Measurements from ENCODE around the gene GET4. TPM values are rescaled to one million over a fixed set of nuclear protein-coding genes. Genes with fewer than 3 reads are reported as not detected.
A peak's percentile ranks its signal among the peaks of the same experiment; 100 is the strongest.

The GET4 gene
- polyA plus RNA-seq, 3 donors = 20.1 to 36.8 (median 25.5) TPM

DNA sequence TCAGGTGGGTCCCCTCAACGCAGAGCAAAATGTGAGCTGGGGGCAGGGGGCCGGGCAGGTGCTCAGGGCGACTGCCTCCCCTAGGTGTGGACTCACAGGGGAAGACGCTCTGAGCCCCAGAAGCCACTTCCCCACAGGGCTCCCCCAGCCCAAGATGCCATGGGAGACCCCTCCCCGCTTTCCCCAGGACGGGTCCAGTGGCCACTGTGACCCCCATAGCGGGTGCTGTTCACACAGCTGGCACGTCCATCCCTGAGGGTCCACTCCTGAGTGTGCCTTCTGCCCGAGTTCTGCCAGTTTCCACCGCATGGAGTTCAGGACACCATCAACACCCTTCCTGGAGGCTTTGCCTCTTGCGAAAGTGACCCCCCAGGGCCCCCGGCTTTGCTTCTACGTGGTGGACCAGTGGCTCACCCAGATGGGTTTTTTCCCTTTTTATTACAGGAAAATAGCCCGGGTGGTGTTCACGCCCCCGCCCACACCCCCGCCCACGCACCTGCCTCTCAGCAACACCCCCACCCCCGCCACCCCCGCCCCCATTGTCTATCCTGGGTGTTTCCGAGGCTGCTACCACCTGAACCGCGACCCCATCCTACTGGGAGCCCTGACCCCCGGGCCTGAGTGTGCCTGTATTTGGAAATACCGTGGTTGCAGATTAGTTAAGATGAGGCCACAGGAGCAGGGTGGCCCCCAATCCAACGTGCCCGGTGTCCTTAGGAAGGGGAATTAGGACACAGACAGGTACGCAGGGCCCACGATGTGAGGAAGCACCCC, 46.2 kb downstream of the GET4 start:
- intact Hi-C loops (cut with micrococcal nuclease) = loop anchor here in 1 of 2 donors (1.0 to 5.0 kb wide), 2 partner anchors 8 to 35 kb away; no protein-coding TSS in a partner anchor
- H3K4me2 ChIP-seq (replicated peaks; ENCODE audit: extremely low read depth, low read length, poor library complexity, severe bottlenecking) = peak overlapping the region; percentile 78

More for the DNA sequence above, 46.2 kb downstream of the GET4 start:
- peaks cover 34 to 48% of the 10 kb centered on the region in 2 donors for H3K36me3 Mint-ChIP-seq
- Histone ChIP-seq H3K36me3 (replicated peaks in 1 of 2; ENCODE audit: control insufficient read depth in 1 of 2, insufficient read depth in 2 of 2, low read length in 2 of 2) (peaks cover 36 to 37% of the 10 kb centered on the region in 2 donors), H3K4me1 (ENCODE audit: control insufficient read depth in 1 of 2, insufficient read depth in 2 of 2, low read length in 2 of 2) (peaks cover 65 to 83% of the 10 kb centered on the region in 2 donors), H3K4me3 (replicated peaks in 1 of 3; ENCODE audit: low read depth in 2 of 3, low read length in 3 of 3) (peak overlapping the region; percentile 12 to 65 (median 40)), H3K27ac (ENCODE audit: low read depth in 1 of 2, low read length in 2 of 2) (peak overlapping the region; percentile 98 to 100), H3K9ac (ENCODE audit: insufficient read depth, low read length, poor library complexity, severe bottlenecking) (peak overlapping the region; percentile 89), H3K9me3 (replicated peaks in 1 of 2; ENCODE audit: control insufficient read depth in 1 of 2, insufficient read depth in 1 of 2, low read length in 2 of 2) (no peaks in the 10 kb centered on the region), H4K20me1 (ENCODE audit: insufficient read depth, low read length) (no peaks in the 10 kb centered on the region), H3K79me2 (ENCODE audit: insufficient read depth, low read length) (peaks cover 72% of the 10 kb centered on the region), H3K27me3 (ENCODE audit: control insufficient read depth in 2 of 2, insufficient read depth in 2 of 2, low read length in 2 of 2) (no peaks in the 10 kb centered on the region), H2AFZ (ENCODE audit: insufficient read depth, low read depth, low read length, poor library complexity, severe bottlenecking) (no peak overlapping the region)
- peak overlapping the region; percentile 93 to 98 (median 95) for H3K27ac Mint-ChIP-seq
- peak; percentile 51 to 65 (median 54) for DNase-seq
- H3K4me1 Mint-ChIP-seq = peaks cover 58% of the 10 kb centered on the region
- H3K4me3 Mint-ChIP-seq = peak overlapping the region; percentile 66 to 80
- 31% methylated on average over 17 of the region's 29 CpGs for WGBS (ENCODE audit: insufficient coverage)
- H3K27me3 Mint-ChIP-seq (ENCODE audit: low read depth in 3 of 3) = peaks cover 0 to 5% (median 0%) of the 10 kb centered on the region in 3 donors
- TF ChIP-seq, protein P1, sequence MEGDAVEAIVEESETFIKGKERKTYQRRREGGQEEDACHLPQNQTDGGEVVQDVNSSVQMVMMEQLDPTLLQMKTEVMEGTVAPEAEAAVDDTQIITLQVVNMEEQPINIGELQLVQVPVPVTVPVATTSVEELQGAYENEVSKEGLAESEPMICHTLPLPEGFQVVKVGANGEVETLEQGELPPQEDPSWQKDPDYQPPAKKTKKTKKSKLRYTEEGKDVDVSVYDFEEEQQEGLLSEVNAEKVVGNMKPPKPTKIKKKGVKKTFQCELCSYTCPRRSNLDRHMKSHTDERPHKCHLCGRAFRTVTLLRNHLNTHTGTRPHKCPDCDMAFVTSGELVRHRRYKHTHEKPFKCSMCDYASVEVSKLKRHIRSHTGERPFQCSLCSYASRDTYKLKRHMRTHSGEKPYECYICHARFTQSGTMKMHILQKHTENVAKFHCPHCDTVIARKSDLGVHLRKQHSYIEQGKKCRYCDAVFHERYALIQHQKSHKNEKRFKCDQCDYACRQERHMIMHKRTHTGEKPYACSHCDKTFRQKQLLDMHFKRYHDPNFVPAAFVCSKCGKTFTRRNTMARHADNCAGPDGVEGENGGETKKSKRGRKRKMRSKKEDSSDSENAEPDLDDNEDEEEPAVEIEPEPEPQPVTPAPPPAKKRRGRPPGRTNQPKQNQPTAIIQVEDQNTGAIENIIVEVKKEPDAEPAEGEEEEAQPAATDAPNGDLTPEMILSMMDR (IDR thresholded peaks at IDR 0.05) = no peak
- no peaks in the 10 kb centered on the region for H3K9me3 Mint-ChIP-seq
